Measurements from ENCODE around the gene APOA5.
"Not testable (repeated sequence)": the region's sequence is repeated elsewhere in the genome, so short reads cannot be mapped to it uniquely, and the experiment has no call there.

Gene APOA5

DNA sequence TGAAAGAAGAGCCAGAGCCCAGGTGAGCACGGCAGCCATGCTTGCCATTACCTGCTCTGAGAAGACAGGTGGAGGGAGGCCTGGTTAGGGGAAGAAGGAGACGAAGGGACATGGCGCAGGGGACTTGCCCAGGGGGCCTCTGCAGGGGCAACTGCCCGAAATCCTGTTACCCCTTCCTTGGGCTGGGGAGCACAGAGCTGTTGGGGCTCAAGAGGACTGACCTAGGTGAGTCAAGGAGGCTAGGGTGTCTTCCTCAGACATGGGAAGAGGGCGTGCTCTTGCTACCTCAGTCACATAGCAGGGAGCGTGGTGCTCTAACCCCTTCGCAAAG, at the start of gene APOA5:
Gene APOA5 (minus strand): TSS at position 67 of the 331 bp plus-strand sequence. CDS start 19 bp downstream, at position 48.
- no peak for DNase-seq

GRCh38 chr11:116840746-116841296, 49.1 kb upstream of the APOA5 start:
- DNase-seq: no peak

DNA sequence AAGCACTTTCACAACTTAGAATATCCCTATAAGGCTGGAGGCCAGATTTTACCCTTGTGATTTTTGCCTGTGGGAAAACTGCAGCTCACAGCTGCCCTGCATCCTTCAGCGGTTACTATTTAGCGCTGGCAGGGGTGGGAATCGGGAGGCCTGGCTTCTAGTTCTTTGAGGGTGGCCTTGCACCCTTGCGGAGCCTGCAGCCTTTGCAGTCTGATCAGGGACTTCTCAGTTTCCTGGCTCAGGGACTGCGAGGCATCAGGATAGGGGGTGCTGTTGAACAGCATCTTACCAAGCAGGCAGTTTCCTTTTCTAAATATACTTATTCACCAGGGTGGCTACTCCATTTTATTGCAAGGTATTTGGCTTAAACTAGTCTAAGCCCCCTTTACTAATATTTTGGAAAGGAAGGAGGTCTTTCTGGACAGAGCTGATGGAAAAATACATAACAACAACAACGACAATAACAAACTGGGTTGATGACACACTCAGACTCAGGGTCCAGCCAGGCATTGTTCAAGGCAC, 48.6 kb upstream of the APOA5 start:
- no peak for DNase-seq

DNA sequence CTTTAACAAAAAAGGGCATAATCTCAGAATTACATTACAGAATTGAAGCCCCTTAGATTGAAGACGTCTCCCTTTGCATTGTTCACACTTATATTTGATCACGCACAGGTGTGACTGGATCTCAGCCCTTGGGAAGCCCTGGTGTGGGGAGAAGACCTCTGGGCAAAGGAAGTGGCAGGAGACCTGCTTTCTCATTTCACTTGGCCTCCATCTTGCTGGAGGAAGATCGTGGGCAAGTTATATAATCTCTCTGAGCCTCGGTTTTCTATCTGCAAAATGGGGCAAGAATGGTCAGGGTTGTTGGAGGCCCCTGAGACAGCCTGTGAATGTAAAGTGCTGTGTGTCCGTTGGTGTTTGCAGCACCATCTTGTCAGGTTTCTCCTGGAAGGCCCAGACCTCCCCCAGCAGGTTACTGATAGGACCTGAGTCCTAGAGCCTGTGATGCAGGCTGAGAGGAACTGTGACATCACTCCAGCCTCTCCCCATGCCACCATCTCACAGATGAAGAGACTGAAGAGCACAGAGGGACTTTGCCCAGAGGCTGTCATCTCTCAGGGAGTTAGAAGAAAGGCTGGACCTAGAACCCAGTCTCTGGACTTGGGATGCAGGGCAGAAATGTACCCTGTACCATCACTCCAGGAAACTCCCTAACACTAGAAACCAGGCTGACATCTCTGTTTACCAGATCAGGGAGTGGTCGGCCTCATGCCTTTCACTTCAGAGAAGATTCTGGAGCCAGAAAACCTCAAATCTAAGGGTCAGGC, 46.8 kb upstream of the APOA5 start:
- no peak for DNase-seq

GRCh38 chr11:116837231-116838091, 45.8 kb upstream of the APOA5 start, which contains the start of gene APOA1:
Gene APOA1, minus strand, starts transcription at chr11:116837622. Its CDS starts 235 bp downstream, at chr11:116837387.
- no peak for DNase-seq

DNA sequence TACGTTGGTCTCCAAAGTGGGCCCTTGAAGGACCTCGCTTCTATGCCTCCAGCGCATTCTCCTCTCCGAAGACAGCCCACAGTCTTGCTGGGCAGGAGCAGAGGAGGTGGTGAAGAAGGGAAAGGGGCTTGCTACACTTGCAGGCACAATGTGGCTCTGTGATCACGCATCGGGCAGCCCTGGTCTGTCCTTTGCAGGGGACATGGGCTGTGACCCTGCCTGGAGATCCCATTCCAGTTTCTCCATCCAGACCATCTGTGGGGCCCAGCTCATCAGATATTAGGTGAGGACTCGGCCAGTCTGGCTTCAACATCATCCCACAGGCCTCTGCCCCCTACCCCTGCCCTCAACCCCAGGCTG, 44.9 kb upstream of the APOA5 start:
- no peak for DNase-seq

DNA sequence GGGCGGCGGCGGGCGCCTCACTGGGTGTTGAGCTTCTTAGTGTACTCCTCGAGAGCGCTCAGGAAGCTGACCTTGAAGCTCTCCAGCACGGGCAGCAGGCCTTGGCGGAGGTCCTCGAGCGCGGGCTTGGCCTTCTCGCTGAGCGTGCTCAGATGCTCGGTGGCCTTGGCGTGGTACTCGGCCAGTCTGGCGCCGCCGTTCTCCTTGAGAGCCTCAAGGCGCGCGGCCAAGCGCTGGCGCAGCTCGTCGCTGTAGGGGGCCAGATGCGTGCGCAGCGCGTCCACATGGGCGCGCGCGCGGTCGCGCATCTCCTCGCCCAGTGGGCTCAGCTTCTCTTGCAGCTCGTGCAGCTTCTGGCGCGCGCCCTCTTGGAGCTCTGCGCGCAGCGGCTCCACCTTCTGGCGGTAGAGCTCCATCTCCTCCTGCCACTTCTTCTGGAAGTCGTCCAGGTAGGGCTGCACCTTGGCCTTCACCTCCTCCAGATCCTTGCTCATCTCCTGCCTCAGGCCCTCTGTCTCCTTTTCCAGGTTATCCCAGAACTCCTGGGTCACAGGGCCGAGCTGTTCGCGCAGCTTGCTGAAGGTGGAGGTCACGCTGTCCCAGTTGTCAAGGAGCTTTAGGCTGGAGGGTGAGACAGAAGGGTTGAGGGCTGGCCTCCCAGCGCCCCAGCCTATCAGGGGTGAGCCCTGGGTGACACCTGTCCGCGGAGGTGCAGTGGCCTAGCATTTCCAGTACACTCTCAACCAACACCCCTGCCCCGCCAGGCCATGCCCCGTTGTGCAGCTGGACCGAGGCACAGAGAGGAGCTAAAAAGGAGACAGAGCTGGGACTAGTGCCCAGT, 44.3 kb upstream of the APOA5 start:
- DNase-seq: peak; percentile 73 to 75

- DNase-seq: no peak
Measured at GRCh38 chr11:116835042-116835772, 43.5 kb upstream of the APOA5 start.

GRCh38 chr11:116834535-116835041, 42.9 kb upstream of the APOA5 start:
- not testable (repeated sequence) for DNase-seq

DNA sequence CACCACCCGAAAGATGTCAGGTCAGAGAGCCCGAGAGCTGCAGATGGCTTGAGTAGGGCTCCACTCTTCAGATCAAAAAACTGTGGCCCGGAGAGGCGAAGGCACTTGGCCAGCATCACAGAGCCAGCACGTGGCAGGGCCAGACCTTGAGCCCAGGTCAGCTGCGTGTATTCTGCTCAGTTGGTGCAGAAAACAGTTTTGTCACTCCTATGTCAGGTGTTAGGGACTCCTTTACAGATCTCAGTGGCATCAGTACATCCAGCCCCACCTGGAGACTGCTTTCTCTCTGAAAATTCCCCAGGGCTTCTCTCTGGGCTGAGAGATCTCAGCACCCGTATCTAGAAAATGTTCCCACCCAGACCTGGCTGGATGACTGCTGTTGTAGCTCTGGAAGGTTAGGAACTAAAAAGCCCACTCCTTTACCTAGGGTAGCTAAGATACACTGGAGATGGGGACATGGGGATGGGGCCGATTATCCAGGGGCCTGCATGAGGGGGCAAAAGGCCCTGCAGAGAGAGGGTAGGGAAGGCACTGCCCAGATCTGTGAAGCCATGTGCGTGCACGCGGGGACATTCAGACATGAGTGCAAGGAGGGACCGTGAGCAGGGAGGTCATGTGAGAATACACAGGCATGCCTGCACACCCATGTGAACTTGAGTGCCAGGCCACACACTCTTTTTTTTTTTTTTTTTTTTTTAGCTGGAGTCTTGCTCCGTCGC, 42.3 kb upstream of the APOA5 start:
- no peak for DNase-seq

GRCh38 chr11:116833491-116833815, 41.8 kb upstream of the APOA5 start:
- DNase-seq: no peak

DNA sequence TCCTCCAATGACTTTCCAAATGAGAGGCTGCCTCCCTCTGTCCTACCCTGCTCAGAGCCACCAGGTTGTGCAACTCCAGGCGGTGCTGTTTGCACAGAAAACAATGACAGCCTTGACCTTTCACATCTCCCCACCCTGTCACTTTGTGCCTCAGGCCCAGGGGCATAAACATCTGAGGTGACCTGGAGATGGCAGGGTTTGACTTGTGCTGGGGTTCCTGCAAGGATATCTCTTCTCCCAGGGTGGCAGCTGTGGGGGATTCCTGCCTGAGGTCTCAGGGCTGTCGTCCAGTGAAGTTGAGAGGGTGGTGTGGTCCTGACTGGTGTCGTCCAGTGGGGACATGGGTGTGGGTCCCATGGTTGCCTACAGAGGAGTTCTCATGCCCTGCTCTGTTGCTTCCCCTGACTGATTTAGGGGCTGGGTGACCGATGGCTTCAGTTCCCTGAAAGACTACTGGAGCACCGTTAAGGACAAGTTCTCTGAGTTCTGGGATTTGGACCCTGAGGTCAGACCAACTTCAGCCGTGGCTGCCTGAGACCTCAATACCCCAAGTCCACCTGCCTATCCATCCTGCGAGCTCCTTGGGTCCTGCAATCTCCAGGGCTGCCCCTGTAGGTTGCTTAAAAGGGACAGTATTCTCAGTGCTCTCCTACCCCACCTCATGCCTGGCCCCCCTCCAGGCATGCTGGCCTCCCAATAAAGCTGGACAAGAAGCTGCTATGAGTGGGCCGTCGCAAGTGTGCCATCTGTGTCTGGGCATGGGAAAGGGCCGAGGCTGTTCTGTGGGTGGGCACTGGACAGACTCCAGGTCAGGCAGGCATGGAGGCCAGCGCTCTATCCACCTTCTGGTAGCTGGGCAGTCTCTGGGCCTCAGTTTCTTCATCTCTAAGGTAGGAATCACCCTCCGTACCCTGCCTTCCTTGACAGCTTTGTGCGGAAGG, 40.9 kb upstream of the APOA5 start:
- DNase-seq: no peak

DNA sequence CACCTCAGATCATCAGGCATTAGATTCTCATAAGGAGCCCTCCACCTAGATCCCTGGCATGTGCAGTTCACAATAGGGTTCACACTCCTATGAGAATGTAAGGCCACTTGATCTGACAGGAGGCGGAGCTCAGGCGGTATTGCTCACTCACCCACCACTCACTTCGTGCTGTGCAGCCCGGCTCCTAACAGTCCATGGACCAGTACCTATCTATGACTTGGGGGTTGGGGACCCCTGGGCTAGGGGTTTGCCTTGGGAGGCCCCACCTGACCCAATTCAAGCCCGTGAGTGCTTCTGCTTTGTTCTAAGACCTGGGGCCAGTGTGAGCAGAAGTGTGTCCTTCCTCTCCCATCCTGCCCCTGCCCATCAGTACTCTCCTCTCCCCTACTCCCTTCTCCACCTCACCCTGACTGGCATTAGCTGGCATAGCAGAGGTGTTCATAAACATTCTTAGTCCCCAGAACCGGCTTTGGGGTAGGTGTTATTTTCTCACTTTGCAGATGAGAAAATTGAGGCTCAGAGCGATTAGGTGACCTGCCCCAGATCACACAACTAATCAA, 40.2 kb upstream of the APOA5 start:
- DNase-seq: no peak

DNA sequence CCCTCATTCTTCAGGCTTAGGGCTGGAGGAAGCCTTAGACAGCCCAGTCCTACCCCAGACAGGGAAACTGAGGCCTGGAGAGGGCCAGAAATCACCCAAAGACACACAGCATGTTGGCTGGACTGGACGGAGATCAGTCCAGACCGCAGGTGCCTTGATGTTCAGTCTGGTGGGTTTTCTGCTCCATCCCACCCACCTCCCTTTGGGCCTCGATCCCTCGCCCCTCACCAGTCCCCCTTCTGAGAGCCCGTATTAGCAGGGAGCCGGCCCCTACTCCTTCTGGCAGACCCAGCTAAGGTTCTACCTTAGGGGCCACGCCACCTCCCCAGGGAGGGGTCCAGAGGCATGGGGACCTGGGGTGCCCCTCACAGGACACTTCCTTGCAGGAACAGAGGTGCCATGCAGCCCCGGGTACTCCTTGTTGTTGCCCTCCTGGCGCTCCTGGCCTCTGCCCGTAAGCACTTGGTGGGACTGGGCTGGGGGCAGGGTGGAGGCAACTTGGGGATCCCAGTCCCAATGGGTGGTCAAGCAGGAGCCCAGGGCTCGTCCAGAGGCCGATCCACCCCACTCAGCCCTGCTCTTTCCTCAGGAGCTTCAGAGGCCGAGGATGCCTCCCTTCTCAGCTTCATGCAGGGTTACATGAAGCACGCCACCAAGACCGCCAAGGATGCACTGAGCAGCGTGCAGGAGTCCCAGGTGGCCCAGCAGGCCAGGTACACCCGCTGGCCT, 38.7 kb upstream of the APOA5 start:
- no peak for DNase-seq

DNA sequence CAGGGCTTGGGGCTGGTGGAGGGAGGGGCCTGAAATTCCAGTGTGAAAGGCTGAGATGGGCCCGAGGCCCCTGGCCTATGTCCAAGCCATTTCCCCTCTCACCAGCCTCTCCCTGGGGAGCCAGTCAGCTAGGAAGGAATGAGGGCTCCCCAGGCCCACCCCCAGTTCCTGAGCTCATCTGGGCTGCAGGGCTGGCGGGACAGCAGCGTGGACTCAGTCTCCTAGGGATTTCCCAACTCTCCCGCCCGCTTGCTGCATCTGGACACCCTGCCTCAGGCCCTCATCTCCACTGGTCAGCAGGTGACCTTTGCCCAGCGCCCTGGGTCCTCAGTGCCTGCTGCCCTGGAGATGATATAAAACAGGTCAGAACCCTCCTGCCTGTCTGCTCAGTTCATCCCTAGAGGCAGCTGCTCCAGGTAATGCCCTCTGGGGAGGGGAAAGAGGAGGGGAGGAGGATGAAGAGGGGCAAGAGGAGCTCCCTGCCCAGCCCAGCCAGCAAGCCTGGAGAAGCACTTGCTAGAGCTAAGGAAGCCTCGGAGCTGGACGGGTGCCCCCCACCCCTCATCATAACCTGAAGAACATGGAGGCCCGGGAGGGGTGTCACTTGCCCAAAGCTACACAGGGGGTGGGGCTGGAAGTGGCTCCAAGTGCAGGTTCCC, 38.0 kb upstream of the APOA5 start, which contains the start of gene APOC3:
Gene APOC3 (plus strand): TSS at position 383 of the 659 bp plus-strand sequence. CDS start 676 bp downstream, outside the sequence.
- no peak for DNase-seq

DNA sequence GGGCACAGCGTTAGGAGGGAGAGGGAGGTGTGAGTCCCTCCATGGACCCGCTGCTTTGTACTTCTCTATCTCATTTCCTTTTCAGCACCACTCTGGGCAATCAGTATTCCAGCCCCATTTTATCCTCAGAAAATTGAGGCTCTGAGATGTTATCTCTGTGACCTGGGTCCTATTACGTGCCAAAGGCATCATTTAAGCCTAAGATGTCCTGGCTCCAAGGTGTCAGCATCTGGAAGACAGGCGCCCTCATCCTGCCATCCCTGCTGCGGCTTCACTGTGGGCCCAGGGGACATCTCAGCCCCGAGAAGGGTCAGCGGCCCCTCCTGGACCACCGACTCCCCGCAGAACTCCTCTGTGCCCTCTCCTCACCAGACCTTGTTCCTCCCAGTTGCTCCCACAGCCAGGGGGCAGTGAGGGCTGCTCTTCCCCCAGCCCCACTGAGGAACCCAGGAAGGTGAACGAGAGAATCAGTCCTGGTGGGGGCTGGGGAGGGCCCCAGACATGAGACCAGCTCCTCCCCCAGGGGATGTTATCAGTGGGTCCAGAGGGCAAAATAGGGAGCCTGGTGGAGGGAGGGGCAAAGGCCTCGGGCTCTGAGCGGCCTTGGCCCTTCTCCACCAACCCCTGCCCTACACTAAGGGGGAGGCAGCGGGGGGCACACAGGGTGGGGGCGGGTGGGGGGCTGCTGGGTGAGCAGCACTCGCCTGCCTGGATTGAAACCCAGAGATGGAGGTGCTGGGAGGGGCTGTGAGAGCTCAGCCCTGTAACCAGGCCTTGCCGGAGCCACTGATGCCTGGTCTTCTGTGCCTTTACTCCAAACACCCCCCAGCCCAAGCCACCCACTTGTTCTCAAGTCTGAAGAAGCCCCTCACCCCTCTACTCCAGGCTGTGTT, 37.2 kb upstream of the APOA5 start:
- DNase-seq: no peak

- DNase-seq: no peak
Measured at GRCh38 chr11:116827461-116827860, 35.8 kb upstream of the APOA5 start.

Data from activated CD4-positive, alpha-beta T cell treated with anti-CD3 and anti-CD28 coated beads for 4 hours (primary cell).